ENCODE data around the gene TMEM212. TPM values are rescaled to one million over a fixed set of nuclear protein-coding genes. Genes with fewer than 3 reads are reported as not detected.
A peak's percentile ranks its signal among the peaks of the same experiment; 100 is the strongest.

TMEM212 gene
- total and polyA plus RNA-seq, 2 of the 13 experiments (the other 11 are each of a cell fraction or from before 2014, with no cell fraction given) = not detected

- TF ChIP-seq ZBTB43 (CRISPR knock-in tag; conservative IDR thresholded peaks at IDR 0.05) = no peak
- TF ChIP-seq ZNF318 (CRISPR knock-in tag; IDR thresholded peaks at IDR 0.05) = no peak
- 0 out of 2 replicates have a peak, but pooled peaks have one; percentile 14 for TF ChIP-seq TFE3 (CRISPR knock-in tag; IDR thresholded peaks at IDR 0.05)
- peak; percentile 75 for TF ChIP-seq ZMYM2 (CRISPR knock-in tag; IDR thresholded peaks at IDR 0.05)
- peak; percentile 75; the same call in 1 of the 2 replicates for TF ChIP-seq FOXO1 (CRISPR knock-in tag; IDR thresholded peaks at IDR 0.05)
- TF ChIP-seq ZNF772 (CRISPR knock-in tag; IDR thresholded peaks at IDR 0.05) = peak; percentile 38; the same call in 1 of the 2 replicates
- no peak for TF ChIP-seq ZNF160 (CRISPR knock-in tag; IDR thresholded peaks at IDR 0.05)
- TF ChIP-seq XRCC5 (optimal IDR thresholded peaks at IDR 0.05; ENCODE audit: low read length) = peak; percentile 96
- TF ChIP-seq HNF1B (CRISPR knock-in tag; IDR thresholded peaks at IDR 0.05) = peak; percentile 74
- TF ChIP-seq GPN1 (CRISPR knock-in tag; IDR thresholded peaks at IDR 0.05; ENCODE audit: borderline replicate concordance) = no peak
- peak; percentile 86 for TF ChIP-seq TFAP4 (IDR thresholded peaks at IDR 0.05; ENCODE audit: borderline replicate concordance, low read depth)
- no peak for TF ChIP-seq NCOA5 (CRISPR knock-in tag; IDR thresholded peaks at IDR 0.05)
- no peak; the same call in 1 of the 2 replicates for TF ChIP-seq ZNF33A (CRISPR knock-in tag; IDR thresholded peaks at IDR 0.05; ENCODE audit: borderline replicate concordance)
- TF ChIP-seq TEAD3 (CRISPR knock-in tag; optimal IDR thresholded peaks at IDR 0.05; ENCODE audit: borderline replicate concordance) = peak; percentile 82
- TF ChIP-seq ZNF430 (CRISPR knock-in tag; IDR thresholded peaks at IDR 0.05) = no peak
- 0 out of 2 replicates have a peak, but pooled peaks have one; percentile 41 for TF ChIP-seq ZSCAN29 (CRISPR knock-in tag; conservative IDR thresholded peaks at IDR 0.05)
Observed at GRCh38 chr3:171829841-171830517, 13.2 kb upstream of the TMEM212 start (continued).

Data from HepG2 (cell line).